Ammon's horn (tissue), 1 donor: ENCODE results near the gene BRD3.
A peak's percentile ranks its signal among the peaks of the same experiment; 100 is the strongest.
"Not testable (repeated sequence)": the region's sequence is repeated elsewhere in the genome, so short reads cannot be mapped to it uniquely, and the experiment has no call there.

ENCODE experiments used
- DNase-seq: peaks from one replicate; pipeline ENCODE4 v3.0.0-alpha.2; 2016; ENCODE audit warnings: low spot score

The BRD3 gene

DNA sequence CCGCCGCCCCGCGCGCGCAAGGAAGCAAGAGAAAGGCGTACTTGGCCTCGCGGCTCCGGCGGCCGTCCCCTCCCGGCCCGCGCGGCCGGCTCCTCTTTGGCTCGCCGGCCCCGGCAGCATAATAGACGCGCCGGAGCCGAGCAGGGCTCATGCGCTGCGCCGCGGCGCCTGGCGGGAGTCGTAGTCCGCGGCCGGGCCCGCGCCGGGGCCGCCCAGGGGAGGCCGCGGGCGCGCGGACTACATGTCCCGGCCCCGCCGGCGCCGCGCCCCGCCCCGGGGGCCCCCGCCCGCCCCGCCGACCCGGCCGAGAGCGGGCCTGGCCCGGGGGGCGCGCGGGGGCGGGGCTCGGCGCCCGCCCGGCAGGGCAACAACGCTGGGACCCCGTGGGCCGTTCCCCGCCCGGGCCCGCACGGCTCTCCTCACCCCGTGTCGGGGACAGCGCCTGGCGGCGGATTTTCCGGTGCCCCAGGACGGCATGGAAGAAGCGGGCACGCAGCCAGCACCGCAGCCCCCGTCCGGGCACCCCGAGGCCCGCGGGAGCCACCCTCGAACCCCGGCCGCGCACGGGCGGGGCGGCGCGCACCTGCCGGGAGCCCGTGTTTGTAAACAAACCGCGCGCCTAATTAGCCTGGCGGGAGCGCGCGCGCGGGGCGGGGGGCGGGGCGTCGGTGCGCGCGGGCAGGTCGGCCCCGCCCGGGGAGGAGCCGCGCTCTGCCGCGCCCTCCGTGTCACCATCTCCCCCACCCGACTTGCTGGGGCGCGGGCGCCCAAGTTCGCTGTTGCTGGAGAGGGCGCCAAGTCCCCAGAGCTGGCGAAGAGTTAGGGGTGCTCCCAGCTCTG lies at the start of gene BRD3:
TSS of gene BRD3 (minus strand) at position 123 of the 840 bp plus-strand sequence. CDS start 14,549 bp downstream, outside the sequence.
- DNase-seq, result peak; percentile 90

DNA sequence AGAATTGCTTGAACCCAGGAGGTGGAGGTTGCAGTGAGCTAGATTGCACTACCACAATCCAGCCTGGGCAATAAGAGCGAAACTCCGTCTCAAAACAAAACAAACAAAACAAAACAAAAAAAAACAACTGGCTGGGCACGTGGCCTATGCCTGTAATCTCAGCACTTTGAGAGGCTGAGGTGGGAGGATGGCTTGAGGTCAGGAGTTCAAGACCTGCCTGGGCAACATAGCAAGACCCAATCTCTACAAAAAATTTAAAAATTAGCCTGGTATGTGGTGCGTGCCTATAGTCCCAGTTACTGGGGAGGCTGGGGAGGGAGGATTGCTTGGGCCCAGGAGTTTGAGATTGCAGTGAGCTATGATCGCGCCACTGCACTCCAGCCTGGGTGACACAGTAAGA lies 44.7 kb upstream of the BRD3 start:
- DNase-seq, result no peak

DNA sequence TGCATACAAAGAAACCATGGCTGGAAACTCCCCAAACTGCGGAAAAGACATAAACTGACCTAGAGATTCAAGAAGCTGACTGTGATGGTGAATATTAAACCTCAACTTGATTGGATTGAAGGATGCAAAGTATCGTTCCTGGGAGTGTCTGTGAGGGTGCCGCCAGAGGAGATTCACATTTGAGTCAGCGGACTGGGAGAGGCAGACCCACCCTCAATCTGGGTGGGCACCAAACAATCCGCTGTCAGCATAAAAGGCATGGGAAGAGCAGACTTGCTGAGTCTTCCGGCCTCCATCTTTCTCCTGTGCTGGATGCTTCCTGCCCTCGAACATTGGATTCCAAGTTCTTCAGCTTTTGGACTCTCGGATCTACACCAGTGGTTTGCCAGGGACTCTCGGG lies 43.2 kb upstream of the BRD3 start:
- DNase-seq, result no peak

DNA sequence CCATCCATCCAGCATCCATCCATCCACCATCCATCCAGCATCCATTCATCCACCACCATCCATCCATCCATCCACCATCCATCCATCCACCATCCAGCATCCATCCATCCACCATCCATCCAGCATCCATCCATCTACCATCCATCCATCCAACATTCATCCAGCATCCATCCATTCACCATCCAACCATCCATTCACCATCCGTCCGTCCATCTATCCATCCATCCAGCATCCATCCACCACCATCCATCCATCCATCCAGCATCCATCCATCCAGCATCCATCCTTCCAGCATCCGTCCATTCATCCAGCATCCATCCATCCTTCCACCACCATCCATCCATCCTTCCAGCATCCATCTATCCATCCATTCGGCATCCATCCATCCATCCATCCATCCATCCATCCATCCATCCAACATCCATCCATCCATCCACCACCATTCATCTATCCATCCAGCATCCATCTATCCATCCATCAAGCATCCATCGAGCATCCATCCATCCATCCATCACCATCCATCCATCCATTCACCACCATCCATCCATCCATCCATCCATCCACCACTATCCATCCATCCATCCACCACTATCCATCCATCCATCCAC lies 35.7 kb upstream of the BRD3 start:
- no peak for DNase-seq

DNA sequence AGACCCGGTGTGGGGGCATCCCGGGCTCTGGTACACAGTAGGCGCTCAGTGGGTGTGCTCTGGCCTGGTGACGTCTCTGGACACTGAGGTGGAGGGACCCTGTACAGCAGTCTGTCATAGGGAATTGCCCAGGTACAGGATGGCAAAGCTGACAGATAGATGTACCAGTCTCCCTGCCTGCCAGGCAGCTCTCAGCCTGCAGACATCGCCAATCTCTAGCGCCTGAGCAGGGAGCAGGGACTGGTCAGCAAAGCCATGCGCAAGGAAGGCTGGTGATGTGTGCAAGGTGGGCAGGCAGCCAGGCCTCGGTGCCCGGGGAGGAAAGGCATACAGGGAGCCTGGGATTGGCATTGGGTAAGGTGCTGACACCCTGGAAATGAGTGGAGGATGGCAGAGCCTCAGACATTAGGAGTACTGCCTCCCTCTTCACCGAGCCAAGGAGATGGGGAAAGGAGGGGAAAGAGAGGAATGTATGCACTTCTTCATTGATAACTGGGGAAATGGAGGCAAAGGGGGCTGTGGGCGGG lies 33.9 kb upstream of the BRD3 start:
- DNase-seq, result no peak

DNA sequence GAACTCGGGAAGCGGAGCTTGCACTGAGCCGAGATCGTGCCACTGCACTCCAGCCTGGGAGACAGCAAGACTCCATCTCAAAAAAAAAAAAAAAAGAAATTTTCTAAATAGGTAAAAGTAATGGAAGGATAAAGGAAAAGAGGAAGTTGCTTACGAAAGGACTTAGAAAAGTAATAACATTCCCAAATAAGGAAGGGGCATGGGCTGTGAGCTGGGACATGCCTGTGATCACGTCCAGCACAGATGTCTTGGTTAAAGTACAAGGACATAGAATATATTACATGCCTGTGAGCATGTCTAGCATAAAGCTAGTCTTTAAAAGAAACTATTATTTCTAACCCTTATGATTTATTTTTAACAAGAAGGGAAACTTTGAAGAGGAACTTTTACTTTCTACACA lies 33.3 kb upstream of the BRD3 start:
- not testable (repeated sequence) for DNase-seq

DNA sequence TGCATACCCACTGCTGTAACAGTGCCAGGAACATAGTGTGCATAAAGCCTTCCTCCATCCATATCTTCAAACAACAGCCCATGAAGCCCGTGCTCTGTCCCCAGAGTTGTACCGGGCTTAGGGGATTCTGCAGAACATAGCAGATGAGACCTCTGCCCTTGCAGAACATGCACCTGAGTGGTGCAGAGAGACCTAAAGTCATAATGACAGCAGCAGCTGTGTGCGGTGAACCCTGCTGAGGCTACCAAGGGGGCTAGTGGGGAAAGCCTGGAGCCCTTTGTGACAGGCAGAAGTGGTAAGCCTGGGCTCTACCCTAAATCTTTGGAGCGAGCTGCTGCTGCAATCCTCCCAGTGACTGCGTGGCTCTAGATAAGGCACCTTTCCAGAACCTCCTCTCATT lies 32.2 kb upstream of the BRD3 start:
- DNase-seq, result no peak

DNA sequence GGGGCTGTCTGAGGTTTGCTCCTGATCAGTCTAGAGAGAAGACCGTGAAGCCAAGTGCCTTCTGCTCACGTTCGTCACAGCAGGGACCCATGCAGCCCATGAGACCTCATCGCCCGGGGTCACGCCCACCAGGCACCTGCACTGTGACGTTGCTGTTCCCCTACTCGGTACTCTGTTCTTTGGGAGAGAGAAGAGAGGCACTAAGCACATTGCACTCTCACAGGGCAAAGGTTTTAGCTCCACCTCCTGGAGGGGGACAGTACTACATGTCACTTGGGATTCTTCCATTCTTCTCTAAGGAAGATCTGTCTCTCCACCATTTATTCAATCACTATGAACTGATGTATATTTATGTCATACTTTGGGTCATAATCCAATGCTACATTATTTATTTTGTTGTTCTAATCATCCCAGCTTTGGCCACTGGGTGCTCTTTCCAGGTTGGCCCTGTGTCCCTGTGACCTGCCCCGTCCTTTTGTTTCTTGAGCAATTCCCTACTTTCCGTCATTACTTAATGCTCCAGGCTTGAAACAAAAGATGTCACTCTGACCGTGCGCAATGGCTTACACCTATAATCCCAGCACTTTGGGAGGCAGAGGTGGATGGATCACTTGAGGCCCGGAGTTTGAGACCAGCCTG lies 31.4 kb upstream of the BRD3 start:
- DNase-seq, result no peak

DNA sequence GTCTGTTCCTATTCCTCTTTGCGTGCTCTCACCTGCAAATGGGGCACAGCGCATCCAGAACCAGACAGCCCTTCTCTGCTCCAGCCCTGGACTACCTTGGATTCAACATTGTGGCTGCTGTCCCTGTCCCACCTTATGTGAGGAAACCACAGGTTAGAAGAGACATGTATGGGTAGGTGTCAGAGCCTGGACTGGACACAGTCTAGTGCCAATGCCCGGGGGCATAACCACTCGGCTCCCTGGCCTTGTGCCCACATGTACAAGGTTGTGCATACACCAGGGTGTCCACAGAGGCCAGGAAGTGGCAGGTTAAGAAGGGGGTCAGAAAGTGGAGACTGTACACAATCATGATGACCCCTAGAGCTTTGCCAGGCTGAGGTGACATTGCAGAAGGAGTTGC lies 22.1 kb upstream of the BRD3 start:
- DNase-seq, result no peak

DNA sequence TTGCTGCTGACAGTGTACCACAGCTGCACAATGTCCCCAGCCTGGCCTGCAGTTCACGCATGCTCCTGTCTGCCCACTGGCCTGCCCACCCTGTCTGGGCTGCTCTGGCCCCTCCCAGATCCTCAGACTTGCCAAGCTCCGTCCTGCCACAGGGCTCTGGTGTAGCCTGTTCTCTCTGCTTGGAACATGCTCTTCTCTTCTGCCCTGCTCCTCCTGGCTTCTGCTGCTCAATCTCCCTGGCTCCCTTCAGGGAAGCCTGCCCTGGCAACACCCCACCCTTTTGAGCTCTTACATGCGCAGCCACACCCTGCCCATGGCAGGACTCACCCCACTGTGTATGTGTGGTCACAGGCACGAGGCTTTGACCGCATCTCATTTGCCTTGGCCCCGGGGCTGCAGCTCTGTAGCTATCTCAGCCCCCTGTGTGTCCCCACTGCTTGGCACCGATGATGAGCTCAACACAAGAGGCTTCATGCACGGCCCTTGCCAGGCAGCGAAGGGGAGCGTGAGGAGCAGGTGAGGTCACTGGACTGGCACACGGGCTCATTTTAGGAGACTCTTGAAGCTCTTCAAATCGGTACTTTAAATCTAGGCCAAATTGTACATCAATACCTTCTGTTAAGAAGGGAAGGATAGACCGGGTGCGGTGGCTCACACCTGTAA lies 20.4 kb upstream of the BRD3 start:
- DNase-seq, result no peak

DNA sequence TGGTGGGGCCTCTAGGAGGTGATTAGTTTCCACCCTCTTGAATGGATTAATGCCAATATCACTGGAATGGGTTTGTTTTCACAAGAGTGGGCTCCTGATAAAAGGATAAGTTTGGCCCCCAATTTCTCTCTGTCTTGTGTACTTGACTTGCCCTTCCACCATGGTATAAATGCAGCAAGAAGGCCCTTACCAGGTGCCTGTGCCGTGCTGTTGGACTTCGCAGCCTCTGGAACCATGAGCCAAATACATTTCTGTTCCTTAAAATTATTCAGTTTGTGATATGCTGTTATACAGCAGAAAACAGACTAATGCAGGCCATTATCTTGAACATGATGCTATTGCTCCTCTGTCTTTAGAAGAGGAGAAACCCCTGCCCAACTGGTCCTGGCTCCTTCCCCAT lies 17.8 kb upstream of the BRD3 start:
- DNase-seq, result no peak

DNA sequence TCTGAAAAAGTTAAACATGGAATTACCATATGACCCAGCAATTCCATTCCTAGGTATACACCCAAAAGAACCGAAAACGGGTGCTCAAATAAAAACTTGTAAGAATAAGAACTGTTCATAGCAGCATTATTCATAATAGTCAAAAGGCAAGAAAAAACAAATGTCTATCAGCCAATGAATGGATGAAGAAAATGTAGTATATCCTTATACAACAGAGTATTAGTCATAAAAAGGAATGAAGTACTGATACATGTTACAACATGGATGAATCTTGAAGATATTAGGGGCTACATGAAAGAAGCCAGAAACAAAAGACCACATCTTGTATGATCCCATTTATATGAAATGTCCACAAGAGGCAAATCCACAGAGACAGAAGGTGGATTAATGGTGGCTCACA lies 15.6 kb upstream of the BRD3 start:
- DNase-seq, result no peak

DNA sequence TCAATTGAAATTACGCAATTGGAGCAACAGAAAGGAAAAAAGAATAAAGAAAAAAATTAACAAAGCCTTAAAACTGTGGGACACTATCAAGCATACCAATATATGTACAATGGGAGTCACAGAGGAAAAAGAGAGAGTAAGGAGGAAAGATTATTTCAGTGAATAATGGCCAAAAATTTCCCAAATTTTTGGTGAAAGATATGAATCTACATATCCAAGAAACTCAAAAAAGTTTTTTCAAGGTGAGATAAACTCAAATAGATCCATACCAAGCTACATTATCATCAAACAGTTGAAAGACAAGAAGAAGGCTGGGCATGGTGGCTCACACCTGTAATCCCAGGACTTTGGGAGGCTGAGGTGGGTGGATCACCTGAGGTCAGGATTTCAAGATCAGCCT lies 8.8 kb upstream of the BRD3 start:
- no peak for DNase-seq

DNA sequence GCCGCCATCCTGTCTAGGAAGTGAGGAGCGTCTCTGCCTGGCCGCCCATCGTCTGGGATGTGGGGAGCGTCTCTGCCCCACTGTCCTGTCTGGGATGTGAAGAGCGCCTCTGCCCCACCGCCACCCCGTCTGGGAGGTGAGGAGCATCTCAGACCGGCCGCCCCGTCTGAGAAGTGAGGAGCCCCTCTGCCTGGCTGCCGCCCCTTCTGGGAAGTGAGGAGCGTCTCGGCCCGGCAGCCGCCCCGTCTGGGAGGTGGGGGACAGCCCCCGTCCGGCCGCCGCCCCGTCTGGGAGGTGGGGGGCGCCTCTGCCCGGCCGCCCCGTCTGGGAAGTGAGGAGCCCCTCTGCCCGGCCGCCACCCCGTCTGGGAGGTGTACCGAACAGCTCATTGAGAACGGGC lies 7.9 kb upstream of the BRD3 start:
- not testable (repeated sequence) for DNase-seq

DNA sequence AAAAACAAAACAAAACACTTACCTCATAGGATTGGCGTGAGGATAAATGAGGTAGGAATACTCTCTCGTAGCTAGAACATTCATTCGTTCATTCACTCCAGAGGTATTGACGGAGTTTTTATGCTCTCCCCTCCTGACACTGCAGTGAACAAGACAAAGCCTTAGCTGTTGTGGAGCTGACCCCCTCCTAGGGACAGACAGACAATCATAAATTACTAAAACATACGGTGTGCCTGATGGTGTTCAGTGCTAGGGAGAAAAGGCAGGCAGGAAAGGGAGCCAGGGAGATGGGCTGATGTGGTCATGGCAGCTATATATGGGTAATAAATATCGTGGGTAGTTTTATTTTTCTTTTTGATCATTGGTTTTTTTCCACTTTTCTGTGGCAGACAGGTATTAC lies 5.7 kb upstream of the BRD3 start:
- no peak for DNase-seq

DNA sequence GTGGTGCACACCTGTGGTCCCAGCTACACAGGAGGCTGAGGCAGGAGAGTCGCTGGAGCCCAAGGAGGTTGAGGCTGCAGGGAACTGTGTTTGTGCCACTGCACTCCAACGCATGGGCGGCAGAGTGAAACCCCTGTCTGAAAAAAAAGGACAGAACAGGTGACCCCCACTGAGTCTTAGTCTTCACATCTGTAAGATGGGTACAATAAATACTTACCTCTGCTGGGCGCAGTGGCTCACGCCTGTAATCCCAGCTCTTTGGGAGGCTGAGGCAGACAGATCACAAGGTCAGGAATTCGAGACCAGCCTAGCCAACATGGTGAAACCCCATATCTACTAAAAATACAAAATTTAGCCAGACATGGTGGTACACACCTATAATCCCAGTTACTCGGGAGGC lies 4.9 kb upstream of the BRD3 start:
- not testable (repeated sequence) for DNase-seq

DNA sequence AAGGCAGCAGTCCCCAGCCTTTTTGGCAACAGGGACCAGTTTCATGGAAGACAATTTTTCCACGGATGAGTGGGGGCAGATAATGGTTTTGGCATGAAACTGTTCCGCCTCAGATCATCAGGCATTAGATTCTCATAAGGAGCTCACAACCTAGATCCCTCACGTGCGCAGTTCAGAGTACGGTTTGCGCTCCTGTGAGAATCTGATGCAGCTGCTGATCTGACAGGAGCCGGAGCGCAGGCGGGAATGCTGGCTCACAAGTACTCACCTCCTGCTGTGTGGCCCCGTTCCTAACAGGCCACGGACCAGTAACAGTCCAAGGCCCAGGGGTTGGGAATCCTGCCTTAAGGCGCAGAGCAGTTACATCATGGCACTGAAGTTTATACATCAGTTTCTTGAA lies 3.3 kb upstream of the BRD3 start:
- DNase-seq, result no peak

DNA sequence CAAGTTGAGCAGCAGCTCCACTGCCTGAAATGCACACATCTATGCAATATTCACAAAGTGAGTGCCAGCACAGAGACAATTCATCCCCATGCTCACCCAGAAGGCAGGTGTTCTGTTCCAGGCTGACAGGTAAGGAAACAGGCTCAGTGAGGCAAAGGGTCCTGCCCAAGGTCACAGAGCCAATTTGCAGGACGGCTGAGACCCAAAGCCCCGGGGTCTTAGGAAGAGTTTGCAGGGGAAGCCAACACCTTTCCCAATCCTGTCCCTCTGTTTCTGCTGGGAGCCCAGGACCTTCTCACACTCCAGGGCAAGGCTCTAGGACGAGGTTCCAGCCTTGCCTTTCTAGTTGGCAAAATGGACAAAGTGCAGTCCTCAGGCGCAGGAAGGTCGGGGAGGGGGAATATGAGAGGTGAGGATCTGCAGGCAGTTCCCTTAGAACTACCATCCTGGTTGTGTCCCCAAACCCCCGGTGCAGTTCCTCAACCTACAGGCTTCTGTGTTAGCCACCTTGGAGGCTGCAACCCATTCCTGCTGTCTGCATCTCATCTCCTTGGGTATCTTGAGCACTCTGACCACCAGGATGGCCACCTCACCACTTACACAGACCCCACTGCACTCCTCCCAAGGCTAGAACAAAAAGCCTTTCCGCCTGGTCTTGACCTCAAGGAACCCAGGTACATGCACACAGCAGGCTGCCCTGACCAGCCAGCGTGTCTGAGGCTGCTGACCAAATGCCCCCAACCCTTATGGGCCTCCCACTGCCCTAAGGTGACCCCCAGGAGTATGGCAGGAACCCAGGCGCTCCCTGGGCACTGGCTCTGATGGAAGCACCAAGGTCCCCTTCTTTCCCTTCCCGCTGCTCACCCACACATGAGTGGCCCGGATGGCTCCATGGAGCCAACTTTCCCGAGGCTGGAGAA lies 1.9 kb upstream of the BRD3 start:
- DNase-seq, result peak; percentile 1

DNA sequence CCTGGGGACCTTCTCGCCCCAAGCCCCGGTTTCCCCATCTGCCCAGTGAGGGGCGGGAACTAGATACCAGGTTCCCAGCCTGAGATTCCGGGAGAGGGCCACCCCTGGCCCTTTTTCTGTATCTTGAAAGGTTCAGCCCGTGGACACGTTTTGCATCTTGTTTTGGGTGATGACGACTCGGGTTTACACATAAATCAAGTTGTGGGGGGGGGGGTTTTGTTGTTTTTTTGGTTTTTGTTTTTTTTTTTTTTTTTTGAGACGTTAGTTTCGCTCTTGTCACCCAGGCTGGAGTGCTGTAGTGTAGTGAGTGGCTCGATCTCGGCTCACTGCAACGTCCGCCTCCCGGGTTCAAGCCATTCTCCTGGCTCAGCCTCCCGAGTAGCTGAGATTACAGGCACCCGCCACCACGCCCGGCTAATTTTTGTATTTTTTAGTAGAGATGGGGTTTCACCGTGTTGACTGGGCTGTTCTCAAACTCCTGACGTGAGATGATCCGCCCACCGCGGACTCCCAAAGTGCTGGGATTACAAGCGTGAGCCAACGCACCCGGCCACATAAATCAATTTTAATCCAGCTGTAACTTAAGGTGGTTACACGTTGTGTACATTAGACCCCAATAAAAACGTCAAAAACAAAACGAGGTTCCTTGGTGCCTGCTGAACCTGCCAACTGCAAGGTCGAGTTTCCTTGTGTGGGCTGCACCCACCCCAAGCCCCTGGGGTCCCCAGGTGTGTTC lies 1.1 kb upstream of the BRD3 start:
- DNase-seq, result no peak
